ENCODE results near the gene SPAG5.
"Not testable (repeated sequence)": the region's sequence is repeated elsewhere in the genome, so short reads cannot be mapped to it uniquely, and the experiment has no call there.

The SPAG5 gene

GRCh38 chr17:28576758-28577465 is 21.9 kb downstream of the SPAG5 start, which contains the start of gene ALDOC:
ALDOC (minus strand) TSS chr17:28576895; CDS start chr17:28575532, 1,363 bp downstream.
- FAIRE-seq (peak; percentile 99), DNase-seq (ENCODE audit: insufficient read length) (peak; percentile 97)
- TF ChIP-seq POLR2AphosphoS5 (IDR thresholded peaks at IDR 0.05; ENCODE audit: low read depth, low read length): peak; percentile 94
- TF ChIP-seq POLR2A (IDR thresholded peaks at IDR 0.05; ENCODE audit: low read depth, low read length): peak; percentile 93
- peak; percentile 88 for TF ChIP-seq TAF1 (IDR thresholded peaks at IDR 0.05; ENCODE audit: borderline replicate concordance, low read depth, low read length)

GRCh38 chr17:28576016-28576415 is 22.8 kb downstream of the SPAG5 start:
- not testable (repeated sequence) for DNase-seq (ENCODE audit: insufficient read length)
- peak; percentile 24 for FAIRE-seq

- FAIRE-seq (no peak), DNase-seq (ENCODE audit: insufficient read length) (no peak)
- TF ChIP-seq POLR2A (IDR thresholded peaks at IDR 0.05; ENCODE audit: low read depth, low read length) (no peak), POLR2AphosphoS5 (IDR thresholded peaks at IDR 0.05; ENCODE audit: low read depth, low read length) (no peak), TAF1 (IDR thresholded peaks at IDR 0.05; ENCODE audit: borderline replicate concordance, low read depth, low read length) (no peak)
Observed at GRCh38 chr17:28575126-28575795, 23.6 kb downstream of the SPAG5 start.

GRCh38 chr17:28574526-28574925 is 24.3 kb downstream of the SPAG5 start:
- TF ChIP-seq POLR2AphosphoS5 (IDR thresholded peaks at IDR 0.05; ENCODE audit: low read depth, low read length): no peak
- TF ChIP-seq TAF1 (IDR thresholded peaks at IDR 0.05; ENCODE audit: borderline replicate concordance, low read depth, low read length): no peak
- TF ChIP-seq POLR2A (IDR thresholded peaks at IDR 0.05; ENCODE audit: low read depth, low read length): no peak
- DNase-seq (ENCODE audit: insufficient read length): no peak
- no peak for FAIRE-seq

GRCh38 chr17:28573966-28574480 is 24.8 kb downstream of the SPAG5 start:
- TF ChIP-seq TAF1 (IDR thresholded peaks at IDR 0.05; ENCODE audit: borderline replicate concordance, low read depth, low read length) (no peak), POLR2AphosphoS5 (IDR thresholded peaks at IDR 0.05; ENCODE audit: low read depth, low read length) (no peak), POLR2A (IDR thresholded peaks at IDR 0.05; ENCODE audit: low read depth, low read length) (no peak)
- DNase-seq (ENCODE audit: insufficient read length) (no peak), FAIRE-seq (no peak)

- DNase-seq (ENCODE audit: insufficient read length): no peak
- FAIRE-seq: no peak
- TF ChIP-seq POLR2AphosphoS5 (IDR thresholded peaks at IDR 0.05; ENCODE audit: low read depth, low read length): no peak
- TF ChIP-seq TAF1 (IDR thresholded peaks at IDR 0.05; ENCODE audit: borderline replicate concordance, low read depth, low read length): no peak
- no peak for TF ChIP-seq POLR2A (IDR thresholded peaks at IDR 0.05; ENCODE audit: low read depth, low read length)
Observed at GRCh38 chr17:28573521-28573920, 25.3 kb downstream of the SPAG5 start.

- FAIRE-seq: no peak
- DNase-seq (ENCODE audit: insufficient read length): no peak
- no peak for TF ChIP-seq POLR2AphosphoS5 (IDR thresholded peaks at IDR 0.05; ENCODE audit: low read depth, low read length)
- TF ChIP-seq POLR2A (IDR thresholded peaks at IDR 0.05; ENCODE audit: low read depth, low read length): no peak
Observed at GRCh38 chr17:28573040-28573380, 25.8 kb downstream of the SPAG5 start.

- FAIRE-seq (no peak), DNase-seq (ENCODE audit: insufficient read length) (no peak)
- TF ChIP-seq POLR2A (IDR thresholded peaks at IDR 0.05; ENCODE audit: low read depth, low read length) (no peak), POLR2AphosphoS5 (IDR thresholded peaks at IDR 0.05; ENCODE audit: low read depth, low read length) (no peak)
Observed at GRCh38 chr17:28572259-28573039, 26.4 kb downstream of the SPAG5 start.

GRCh38 chr17:28571361-28572122 is 27.3 kb downstream of the SPAG5 start, which contains the start of gene PIGS:
PIGS (minus strand) TSS chr17:28571524; CDS start chr17:28571496, 28 bp downstream.
- peak; percentile 97 for FAIRE-seq
- DNase-seq (ENCODE audit: insufficient read length): peak; percentile 96
- TF ChIP-seq TAF1 (IDR thresholded peaks at IDR 0.05; ENCODE audit: borderline replicate concordance, low read depth, low read length) (peak; percentile 65), POLR2AphosphoS5 (IDR thresholded peaks at IDR 0.05; ENCODE audit: low read depth, low read length) (peak; percentile 60), POLR2A (IDR thresholded peaks at IDR 0.05; ENCODE audit: low read depth, low read length) (peak; percentile 79; the same call in 1 of the 2 replicates)

- FAIRE-seq (peak; percentile 92), DNase-seq (ENCODE audit: insufficient read length) (peak; percentile 48)
- TF ChIP-seq TAF1 (IDR thresholded peaks at IDR 0.05; ENCODE audit: borderline replicate concordance, low read depth, low read length) (0 out of 2 replicates have a peak, but pooled peaks have one; percentile 19), POLR2A (IDR thresholded peaks at IDR 0.05; ENCODE audit: low read depth, low read length) (no peak), POLR2AphosphoS5 (IDR thresholded peaks at IDR 0.05; ENCODE audit: low read depth, low read length) (no peak; the same call in 1 of the 2 replicates)
Observed at GRCh38 chr17:28570716-28571360, 28.0 kb downstream of the SPAG5 start.

All from GM12892 (cell line).